Activated T-cell treated with anti-CD3 and anti-CD28 coated beads for 4 hours (primary cell): Measurements from ENCODE around the gene AGPAT3.

Source experiments
- DNase-seq: peaks from one replicate; pipeline ENCODE4 v3.0.0-alpha.2; 2020

AGPAT3 gene

DNA sequence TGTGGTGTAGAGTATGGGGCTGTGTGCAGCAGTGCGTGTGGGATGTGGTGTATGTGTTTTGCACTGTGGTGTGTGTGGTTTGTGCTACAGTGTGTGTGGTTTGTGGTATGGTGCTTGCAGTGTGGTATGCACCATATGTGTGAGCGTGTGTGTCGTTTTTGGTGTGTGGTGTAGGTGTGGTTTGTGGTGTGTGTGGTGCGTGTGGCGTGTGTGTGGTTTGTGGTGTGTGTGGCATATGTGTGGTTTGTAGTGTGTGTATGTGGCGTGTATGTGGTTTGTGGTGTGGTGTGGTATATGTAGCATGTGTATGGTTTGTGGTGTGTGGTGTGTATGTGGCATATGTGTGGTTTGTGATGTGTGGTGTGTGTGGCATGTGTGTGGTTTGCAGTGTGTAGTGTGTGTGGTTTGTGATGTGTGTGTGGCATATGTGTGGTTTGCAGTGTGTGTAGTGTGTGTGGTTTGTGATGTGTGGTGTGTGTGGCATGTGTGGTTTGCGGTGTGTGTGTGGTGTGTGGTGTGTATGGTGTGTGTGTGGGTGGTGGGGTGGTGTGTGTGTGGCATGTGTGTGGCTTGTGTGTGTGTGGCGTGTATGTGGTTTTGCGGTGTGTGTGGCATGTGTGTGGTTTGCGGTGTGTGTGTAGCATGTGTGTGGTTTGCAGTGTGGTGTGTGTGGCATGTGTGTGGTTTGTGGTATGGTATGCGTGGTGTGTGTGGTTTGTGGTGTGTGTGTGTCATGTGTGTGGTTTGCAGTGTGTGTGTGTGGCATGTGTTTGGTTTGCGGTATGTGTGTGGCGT, 93.5 kb downstream of the AGPAT3 start:
- DNase-seq, result no peak

DNA sequence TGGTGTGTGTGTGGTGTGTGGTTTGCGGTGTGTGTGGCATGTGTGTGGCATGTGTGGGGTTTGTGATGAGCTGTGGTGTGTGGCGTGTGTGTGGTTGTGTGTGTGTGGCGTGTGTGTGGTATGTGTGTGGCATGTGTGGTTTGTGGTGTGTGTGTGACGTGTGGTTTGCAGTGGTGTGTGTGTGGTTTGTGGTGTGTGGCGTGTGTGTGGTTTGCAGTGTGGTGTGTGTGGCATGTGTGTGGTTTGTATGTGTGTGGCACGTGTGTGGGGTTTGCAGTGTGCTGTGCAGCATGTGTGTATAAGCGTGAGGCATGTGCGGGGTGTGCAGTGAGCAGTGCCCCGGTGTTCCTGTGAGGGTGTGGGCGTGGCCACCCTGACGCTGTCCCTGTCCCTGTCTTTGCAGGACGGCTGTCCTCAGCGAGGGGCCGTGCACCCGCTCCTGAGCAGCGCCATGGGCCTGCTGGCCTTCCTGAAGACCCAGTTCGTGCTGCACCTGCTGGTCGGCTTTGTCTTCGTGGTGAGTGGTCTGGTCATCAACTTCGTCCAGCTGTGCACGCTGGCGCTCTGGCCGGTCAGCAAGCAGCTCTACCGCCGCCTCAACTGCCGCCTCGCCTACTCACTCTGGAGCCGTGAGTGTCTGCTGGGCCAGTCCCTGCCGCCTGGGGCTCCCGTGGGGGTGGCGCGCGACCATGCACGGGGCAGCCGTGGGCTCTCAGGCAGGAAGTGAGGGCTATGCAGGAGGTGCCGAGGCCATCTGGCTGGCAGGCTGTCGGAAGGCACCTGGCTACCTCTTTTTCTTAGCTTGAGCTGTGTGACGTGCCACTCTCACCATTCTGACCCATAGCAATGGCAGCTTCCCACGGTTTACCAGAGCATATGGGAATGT, 94.5 kb downstream of the AGPAT3 start:
- no peak for DNase-seq

DNA sequence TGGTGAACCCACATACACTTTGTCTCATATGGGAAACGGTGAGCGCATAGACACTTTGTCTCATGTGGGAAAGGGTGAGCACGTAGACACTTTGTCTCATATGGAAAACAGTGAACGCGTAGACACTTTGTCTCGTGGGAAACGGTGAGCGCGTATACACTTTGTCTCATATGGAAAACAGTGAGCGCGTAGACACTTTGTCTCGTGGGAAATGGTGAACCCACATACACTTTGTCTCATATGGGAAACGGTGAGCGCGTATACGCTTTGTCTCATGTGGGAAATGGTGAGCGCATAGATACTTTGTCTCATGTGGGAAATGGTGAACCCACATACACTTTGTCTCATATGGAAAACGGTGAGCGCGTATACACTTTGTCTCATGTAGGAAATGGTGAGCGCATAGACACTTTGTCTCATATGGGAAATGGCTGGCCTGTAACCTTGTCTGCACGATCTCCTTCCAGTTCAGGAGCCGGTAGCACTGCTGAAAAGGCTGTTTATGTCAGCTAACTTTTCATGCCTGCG, 96.4 kb downstream of the AGPAT3 start:
- DNase-seq, result no peak

DNA sequence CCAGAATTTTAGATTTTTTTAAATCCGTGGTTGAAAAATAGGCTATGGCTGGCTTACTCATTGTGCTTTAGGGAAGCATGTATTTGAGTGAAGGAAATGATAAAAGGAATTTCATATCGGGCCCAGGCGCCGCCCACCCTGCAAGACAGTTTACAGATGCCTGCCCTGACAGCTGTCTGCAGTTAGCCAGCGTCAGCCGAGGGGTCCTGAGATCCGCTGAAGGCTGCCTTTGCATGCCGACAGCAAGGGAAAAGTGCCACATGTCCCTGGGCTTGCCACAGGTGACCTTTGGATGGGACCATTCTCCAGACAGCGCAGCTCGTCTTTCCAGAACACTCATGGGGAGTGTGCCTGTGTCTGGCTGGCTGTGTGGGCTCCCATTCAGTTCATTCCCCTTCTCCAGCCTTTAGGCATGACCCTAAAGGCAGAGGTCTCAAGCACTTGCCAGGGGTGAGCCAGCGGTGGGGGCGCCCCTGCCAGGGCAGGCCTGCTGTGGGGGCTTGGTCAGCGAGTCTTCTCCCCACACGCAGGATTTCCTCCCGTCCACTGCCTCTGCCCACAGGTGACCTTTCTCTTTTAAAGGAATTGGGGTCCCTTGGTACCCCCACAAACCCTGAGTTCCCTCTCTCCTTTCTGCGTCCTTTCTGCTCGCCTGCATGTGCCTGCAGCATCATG, 101.0 kb downstream of the AGPAT3 start:
- no peak for DNase-seq

DNA sequence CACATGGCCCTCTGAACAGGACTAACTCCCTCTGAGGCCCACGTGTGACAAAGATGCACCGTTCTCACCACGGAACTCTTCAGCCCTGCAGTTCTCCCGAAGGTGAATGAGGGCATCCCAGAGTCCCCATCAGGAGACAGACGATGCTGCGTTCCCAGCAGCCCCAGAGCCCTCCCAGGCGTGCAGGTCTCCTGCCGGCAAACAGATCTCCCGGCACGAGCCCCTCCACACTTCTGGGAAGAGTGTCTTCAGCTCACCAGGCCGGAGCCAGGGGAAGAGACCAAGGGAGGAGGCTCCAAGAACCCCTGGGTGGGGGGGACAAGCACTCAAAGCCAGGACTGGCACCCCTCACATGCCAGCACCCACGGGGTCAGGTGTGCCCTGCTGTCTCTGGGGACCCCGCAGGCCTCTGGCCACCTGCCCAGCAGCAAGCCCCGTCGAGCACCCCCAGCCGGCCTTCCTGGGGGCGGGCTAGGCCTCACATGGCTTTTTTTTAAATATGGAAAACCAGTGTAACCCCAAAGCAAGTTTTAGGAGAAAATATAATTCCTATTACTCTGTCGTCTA, 102.0 kb downstream of the AGPAT3 start:
- no peak for DNase-seq

DNA sequence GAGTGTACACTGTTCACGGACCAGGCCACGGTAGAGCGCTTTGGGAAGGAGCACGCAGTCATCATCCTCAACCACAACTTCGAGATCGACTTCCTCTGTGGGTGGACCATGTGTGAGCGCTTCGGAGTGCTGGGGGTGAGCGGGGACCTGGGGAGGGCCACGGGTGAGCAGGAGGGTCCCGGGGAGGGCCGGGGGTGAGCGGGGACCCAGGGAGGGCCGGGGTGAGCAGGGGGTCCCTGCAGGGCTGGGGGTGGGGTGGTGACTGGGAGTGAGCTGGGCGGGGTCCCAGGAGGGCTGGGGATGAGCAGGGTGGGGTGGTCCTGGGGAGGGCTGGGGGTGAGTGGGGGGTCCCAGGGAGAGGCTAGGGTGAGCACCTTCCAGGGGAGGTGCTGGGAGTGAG, 103.0 kb downstream of the AGPAT3 start:
- no peak for DNase-seq

DNA sequence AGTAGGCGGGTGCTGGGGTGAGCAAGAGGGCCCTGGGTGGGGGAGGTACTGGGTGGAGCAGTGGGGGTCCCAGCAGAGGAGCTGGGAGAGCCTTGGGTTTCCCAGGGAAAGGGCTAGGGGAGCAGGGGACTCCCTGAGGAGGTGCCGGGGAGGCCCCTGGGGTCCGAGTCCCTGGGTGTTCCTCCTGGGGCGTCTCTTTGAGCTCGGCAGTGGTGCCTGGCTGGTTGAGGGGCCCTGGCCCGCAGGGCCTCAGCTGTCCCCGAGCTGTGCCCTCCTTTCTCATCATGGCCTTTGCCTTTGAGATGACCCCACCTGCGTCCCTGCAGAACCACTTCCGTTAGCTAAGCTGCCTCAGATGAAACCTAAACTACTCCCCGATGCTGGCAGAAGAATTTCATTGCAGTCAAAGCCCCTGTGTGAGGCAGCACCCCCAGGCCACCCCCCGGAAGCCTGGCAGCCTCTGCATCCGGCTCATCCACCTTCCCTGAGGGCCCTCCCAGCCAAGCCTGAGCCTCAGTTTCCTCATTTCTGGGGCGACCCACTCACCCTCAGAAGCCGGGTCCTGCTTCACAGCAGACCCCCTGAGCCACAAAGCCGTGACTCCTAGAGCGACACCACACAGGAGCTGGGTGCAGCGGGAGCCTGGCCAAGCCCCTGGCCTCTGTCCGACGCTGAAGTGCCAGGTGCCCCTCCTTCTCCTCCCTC, 103.5 kb downstream of the AGPAT3 start:
- no peak for DNase-seq

DNA sequence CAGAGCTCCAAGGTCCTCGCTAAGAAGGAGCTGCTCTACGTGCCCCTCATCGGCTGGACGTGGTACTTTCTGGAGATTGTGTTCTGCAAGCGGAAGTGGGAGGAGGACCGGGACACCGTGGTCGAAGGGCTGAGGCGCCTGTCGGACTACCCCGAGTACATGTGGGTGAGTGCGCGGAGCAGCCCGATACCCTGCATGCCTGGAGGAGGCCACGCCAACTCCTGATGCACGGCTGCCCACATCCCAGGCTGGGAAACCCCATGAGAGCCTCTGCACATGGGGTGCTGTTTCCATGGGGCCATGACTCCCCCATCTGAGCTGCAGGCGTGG, 104.1 kb downstream of the AGPAT3 start:
- no peak for DNase-seq

DNA sequence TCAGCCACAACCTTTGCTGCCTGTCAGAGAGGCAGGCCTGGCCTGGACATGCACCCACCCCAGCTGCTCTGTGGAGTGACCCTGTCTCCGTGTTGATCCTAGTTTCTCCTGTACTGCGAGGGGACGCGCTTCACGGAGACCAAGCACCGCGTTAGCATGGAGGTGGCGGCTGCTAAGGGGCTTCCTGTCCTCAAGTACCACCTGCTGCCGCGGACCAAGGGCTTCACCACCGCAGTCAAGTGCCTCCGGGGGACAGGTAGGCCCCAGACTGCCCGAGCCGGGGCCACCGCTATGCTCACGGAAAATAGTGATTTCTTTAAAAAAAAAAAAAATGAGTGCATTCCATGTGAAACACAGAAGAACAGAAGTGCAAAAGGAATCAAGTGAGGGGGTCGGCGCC, 105.5 kb downstream of the AGPAT3 start:
- no peak for DNase-seq

DNA sequence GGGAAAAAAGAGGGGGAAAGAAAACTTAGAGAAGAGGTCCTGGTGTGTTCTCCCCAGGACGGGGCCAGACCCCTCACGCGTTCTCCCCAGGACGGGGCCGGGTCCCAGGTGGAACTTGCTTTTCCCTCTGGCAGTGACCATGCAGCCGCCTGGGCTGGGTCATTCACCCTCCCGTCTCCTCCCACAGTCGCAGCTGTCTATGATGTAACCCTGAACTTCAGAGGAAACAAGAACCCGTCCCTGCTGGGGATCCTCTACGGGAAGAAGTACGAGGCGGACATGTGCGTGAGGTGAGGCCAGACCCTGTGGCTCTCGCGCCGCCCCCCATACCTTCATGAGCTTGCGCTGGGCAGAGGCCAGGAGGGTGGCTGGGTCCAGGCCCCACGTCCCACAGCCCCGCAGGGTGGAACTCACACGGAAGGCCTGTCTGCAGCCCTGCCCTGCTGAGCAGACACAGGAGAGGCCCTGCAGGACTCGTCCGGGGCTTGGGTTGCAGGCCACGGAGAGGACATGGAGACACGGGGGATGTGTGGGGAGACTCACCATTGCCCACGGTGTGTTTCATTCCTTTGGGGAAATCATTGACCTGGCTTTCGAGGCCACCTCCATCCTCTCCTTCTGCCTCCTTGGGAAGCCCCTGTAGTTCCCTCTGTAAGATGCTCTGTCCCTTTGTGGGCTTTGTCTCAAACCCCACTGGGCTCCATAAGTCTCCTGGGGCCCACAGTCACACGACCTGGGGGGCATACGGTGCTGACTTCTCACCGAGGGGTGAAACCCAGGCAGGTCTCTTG, 106.4 kb downstream of the AGPAT3 start:
- DNase-seq, result no peak

DNA sequence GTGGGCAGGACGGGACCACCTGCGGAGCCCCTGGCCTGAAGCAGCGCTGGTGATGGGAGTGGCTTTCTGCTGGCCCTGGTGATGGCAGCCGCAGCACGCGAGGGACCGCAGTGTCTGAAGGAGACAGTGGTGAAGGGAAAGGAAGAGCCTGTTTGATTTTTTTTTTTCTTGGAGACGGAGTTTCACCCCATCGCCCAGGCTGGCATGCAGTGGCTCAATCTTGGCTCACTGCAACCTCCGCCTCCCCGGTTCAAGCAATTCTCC, 106.9 kb downstream of the AGPAT3 start:
- DNase-seq, result no peak

DNA sequence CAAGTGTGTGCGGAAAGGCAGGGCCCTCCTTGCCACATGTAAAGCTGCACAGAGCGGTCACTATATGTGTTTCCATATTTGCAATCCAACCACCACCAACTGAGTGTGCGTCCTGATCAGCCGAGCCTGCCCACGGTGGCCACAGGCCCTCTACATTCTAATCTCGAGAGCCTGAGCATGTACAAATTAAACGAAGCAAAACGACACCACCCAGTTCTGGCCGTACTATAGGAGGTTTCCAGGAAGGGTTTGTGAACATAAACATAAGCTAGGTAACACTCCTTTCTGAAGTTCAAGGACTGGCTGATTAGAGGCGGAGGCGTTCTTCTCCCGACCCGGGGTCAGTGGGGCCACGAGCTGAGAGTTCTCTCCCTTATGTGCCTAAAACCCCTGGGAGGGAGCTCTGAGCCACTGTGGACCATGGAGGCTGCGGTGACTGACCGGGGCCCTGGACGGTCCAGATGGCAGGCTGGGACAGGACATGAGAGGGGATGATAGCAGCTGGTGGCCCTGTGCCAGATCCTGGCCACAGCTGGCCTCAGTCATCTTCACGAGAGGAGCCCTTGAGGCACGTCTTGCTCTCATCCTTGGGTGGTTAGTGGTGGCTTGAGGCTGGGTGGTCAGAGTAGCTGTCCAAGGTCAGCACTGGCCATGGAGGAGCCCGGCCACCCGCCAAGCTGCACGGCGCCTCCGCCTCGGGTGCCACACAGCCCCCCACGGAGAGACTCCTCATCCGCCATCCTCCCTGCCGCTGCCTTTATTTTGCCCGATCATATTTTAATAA, 108.0 kb downstream of the AGPAT3 start:
- DNase-seq, result no peak

DNA sequence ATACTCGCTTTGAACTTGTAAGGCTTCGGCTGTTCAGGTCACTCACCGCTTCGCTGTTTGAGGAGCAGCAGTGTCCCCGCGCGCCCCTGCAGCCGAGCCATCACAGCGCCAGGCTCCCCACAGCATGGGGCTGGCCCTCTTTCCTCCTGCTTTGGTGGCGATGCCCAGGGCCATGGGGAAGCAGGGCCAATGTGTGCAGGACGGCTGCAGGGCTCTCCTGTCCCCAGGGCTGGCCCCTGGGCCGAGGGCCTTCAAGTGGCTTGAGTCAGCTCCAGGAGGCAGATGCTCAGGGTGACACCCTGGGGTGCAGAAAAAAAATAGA, 108.6 kb downstream of the AGPAT3 start:
- DNase-seq, result no peak

DNA sequence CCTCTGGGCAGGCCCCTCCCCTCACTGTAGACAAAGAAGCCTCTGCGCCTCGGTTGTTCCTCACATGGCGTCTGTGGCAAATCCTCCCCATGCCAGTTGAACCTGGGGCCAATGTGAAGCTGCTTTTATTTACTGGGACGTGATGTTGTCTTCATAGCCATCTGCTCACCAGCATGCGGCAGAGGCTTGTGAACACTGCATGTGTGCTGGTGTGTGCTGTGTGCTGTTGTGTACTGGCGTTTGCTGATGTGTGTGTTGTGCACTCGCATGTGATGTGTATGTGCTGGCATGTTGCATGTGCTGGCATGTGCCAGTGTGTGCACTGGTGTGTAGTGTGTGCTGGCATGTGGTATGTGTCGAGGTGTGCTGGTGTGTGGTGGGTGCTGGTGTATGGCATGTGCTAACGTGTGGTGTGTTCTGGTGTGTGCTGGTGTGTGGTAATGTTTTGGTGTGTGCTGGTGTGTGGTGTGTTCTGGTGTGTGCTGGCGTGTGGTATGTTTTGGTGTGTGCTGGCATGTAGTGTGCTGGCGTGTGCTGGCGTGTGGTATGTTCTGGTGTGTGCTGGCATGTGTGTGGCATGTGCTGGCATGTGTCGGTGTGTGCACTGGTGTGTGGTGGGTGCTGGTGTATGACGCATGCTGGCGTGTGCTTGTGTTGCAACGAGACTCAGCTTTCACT, 109.9 kb downstream of the AGPAT3 start:
- DNase-seq, result no peak

DNA sequence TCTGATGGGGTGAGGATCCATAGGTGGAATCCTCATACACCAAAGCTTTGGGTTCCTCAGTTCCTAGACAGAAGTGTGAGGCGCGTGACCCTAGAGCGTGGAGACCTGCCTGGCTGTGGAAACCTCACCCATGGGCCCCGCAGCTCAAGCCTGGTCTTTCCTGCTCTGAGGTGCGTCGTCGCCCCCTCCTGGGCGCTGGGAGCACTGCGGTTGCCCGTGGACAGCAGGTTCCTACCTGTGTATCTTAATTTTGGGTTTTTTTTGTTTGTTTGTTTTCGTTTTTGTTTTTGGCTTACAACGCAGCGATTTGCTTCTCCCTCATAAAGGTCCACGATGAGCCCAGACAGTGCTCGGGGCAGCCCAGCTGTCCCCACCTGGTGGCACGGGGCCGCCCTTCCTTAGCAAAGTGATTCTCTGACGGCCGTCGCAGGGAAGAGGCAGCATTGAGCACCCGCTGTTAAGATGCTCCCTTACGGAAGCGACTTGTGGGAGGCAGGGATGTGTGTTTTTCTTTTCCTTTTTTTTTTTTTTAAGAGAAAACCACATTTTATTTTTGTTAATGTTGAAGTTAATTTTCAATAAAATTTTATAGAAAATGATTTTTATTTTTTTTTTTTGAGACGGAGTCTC, 110.6 kb downstream of the AGPAT3 start:
- peak; percentile 77 for DNase-seq

DNA sequence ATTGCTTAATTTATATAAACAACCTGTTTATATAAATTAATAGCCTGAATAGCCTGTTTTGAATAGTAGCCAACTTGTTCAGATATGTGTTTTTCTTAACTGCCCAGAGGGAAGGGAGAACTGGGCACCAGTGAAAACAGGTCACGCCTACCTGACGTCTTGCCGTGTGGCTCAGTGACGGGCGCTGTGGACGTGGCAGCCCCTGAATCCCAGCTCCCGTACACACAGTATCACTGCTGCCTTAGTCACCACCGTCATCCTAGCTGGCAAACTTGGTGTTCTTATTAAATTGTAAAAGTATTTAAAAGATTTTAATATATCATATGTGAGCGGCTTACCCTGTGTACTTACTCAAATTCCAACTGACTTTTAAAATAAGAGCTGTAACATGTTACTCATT, 111.6 kb downstream of the AGPAT3 start:
- no peak for DNase-seq

DNA sequence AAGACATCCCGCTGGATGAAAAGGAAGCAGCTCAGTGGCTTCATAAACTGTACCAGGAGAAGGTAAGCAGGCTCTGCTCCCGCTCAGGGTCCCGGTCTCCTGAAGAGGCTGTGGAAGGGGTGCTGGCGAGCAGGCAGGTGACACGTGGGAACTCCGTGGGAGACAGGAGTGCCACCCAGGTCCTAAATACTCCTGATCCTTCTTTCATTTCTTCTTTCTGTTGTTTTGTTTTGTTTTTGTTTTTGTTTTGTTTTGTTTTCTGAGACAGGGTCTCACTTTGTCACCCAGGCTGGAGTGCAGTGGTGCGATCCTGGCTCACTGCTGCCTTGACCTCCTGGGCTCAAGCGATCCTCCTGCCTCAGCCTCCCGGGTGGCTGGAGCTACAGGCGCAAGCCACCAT, 113.0 kb downstream of the AGPAT3 start:
- DNase-seq, result no peak

DNA sequence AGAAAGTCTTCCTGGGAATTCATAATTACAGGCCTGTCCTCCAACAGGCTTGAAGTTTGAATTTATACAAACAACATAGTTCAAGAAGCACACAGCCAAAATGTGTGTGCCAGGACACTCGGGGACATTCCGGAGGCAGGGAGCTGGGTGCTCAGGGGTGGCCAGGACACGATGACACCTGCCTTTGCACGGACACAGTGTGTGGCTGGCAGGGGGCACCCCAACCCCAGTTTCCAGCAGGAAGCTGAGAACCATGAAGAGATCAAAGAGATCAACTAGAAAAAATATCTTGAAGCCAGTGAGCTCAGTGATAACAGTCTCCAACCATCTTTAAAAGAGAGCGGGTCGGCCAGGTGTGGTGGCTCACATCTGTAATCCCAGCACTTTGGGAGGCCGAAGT, 114.6 kb downstream of the AGPAT3 start:
- DNase-seq, result no peak

DNA sequence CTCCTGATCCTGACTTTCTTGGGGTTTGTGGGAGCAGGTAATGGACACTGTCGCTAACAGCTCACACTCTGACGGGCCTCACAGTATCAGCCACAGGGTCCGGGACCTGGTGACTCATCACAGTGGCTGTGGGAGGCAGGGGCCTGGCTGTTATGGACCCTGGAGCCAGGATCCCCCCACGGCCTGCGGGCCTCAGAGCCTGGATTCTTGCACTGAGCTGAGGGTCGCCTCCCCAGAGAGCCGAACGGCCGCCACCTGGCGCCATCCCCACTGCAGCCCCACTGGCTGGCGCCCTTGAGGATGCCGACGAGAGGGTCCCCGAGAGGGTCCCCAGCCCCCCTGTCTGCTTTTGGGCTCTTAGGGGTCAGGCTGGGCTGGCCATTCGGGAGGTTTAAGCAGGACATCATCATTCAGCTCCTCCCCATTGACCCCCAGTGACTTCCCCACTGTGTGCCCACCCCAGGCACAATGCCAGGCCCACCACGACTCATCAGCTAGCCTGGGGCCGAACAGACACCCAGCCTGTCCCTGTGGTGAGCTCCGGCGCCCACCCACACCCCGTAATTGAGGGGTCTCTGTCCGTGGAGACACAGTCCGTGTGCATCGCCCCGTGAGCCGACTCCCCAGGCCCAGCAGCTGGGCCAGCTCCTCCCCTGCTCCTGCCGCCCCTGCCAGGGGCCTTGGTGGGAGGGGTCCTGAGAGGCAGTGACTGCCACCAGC, 116.3 kb downstream of the AGPAT3 start:
- no peak for DNase-seq

DNA sequence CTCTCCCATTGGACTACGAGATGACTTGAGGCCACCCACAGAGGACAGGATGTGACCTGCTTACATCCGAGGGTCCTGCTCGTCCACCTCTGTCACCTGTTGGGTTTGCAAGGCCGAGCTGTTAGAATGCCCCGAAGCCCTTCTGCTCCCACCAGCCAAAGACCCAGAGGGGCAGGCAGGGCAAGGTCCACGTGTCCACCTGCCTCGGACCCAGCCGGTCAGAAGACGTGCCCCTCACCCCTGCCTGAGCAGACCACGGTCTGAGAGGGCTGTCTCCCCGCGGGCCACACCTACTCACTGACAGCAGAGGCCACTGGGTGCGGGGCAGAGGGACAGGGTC, 116.8 kb downstream of the AGPAT3 start:
- DNase-seq, result no peak
